Measurements from ENCODE around the gene RXRA. TPM values are rescaled to one million over a fixed set of nuclear protein-coding genes. Genes with fewer than 3 reads are reported as not detected.

The RXRA gene
- total and polyA plus RNA-seq, 12 donors: 5.5 to 114 (median 71.3) TPM

DNA sequence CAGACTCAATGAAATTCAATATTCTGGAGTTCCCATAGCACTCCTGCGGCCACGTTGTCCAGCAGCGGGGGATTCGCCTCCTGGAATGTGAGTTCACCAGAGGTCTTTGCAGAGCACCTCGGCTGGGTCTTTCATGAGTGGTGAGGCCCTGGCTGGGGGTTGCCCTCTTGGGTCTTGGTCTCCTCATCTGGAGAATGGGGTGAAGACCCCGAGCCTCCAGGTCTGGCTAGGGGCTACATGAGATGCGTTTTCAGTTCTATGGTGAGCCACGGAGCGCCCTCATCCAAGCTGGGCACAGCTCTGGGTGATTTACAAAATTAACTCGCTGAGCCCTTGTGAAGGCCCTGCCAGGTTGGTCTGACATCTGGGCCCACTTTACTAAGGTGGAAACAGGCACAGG is 37.5 kb upstream of the RXRA start:
- WGBS, 4 donors: 94 to 100% (median 95%) methylated on average over 5 to 10 of the region's 10 CpGs
- no peak for DNase-seq

DNA sequence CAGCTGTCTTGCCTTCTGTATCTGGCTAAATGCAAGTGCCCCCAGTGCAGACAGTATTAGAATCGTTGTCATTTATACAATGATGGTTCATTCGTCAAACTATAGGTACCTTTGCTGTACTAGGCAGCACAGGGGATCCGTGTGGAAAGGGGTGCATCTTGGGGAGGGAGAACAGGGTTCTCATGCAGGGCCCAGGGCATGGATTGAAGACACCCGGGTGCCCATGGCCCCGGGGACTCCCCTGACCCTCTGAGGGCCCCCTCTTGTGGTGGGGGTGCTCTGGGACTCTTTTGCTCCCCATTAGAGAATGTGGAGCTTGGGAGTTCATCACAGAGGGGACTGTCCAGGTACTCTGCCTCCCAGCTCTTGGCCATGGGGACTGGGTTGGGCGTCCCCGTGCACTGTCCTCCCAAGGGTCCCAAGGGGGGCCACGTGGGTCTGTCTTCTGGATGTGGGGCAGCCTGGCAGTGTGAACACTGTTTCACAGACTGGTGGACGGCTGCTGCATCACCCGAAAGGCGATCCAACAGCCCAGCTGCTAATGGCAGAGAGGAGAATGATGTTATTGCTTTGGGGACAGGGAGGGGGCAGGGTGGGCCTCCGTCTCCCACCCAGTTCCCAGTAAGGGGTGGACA is 36.9 kb upstream of the RXRA start:
- intact Hi-C loops (cut with DNase I): no loop called here
- Histone ChIP-seq H3K4me1 (replicated peaks in 1 of 2) (no peaks in the 10 kb centered on the region), H3K36me3 (replicated peaks in 1 of 2) (no peaks in the 10 kb centered on the region), H3K27me3 (no peaks in the 10 kb centered on the region), H3K27ac (no peak overlapping the region), H3K4me3 (no peak overlapping the region), H3K9me3 (replicated peaks in 1 of 3) (no peaks in the 10 kb centered on the region)
- DNase-seq: no peak
- TF ChIP-seq, protein P1, sequence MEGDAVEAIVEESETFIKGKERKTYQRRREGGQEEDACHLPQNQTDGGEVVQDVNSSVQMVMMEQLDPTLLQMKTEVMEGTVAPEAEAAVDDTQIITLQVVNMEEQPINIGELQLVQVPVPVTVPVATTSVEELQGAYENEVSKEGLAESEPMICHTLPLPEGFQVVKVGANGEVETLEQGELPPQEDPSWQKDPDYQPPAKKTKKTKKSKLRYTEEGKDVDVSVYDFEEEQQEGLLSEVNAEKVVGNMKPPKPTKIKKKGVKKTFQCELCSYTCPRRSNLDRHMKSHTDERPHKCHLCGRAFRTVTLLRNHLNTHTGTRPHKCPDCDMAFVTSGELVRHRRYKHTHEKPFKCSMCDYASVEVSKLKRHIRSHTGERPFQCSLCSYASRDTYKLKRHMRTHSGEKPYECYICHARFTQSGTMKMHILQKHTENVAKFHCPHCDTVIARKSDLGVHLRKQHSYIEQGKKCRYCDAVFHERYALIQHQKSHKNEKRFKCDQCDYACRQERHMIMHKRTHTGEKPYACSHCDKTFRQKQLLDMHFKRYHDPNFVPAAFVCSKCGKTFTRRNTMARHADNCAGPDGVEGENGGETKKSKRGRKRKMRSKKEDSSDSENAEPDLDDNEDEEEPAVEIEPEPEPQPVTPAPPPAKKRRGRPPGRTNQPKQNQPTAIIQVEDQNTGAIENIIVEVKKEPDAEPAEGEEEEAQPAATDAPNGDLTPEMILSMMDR (IDR thresholded peaks at IDR 0.05): no peak
- TF ChIP-seq POLR2A (IDR thresholded peaks at IDR 0.05): no peak
- WGBS, 4 donors: 80 to 84% (median 81%) methylated on average over 7 to 12 of the region's 12 CpGs

More for the DNA sequence above, 37.5 kb upstream of the RXRA start:
- intact Hi-C loops (cut with DNase I): no loop called here
- no peak for TF ChIP-seq POLR2A (IDR thresholded peaks at IDR 0.05)
- TF ChIP-seq, protein P1 (IDR thresholded peaks at IDR 0.05): no peak
- Histone ChIP-seq H3K36me3 (replicated peaks in 1 of 2) (no peaks in the 10 kb centered on the region), H3K4me3 (no peak overlapping the region), H3K4me1 (replicated peaks in 1 of 2) (no peaks in the 10 kb centered on the region), H3K27ac (no peak overlapping the region), H3K9me3 (replicated peaks in 1 of 3) (no peaks in the 10 kb centered on the region), H3K27me3 (no peaks in the 10 kb centered on the region)

DNA sequence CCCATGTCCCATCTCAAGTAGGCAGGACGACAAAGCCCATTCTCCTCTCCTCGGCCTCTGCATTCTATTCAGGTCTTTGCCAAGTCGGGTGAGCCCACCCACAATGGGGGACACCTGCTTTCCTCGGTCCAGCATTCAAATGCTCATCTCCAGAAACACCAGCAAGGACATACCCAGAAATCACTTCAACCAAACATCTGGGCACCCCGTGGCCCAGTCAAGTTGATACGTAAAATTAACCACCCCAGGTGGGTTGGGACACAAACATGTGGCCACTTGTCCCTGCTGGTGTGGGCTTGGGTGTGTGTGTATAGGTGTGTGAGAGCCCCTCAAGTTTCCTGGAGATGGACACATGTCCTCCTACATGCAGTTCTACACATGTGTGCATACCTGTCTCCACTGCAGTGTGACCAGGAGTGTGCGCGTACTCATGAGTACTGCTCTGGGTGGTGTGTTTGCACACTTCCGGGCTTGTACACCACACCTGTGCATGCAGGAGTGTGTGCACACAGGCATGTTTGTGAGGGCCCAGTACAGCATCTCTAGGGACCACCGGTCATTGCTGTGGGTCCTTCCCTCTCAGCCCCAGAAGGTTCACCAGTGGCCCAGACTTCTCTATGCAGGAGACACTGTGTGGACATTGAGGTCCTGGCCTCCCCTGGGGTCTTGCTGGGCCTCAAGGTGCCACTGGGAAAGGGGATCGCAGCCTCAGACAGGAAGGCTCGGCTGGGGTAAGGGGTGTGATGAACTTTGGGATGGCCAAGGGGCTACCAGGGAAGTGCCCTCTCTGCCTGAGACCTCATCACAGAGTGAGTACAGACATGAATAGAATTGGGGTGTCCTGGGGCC is 35.4 kb upstream of the RXRA start:
- no peaks in the 10 kb centered on the region for H3K4me1 ChIP-seq (replicated peaks in 1 of 2)
- H3K9me3 ChIP-seq (replicated peaks in 1 of 3): no peaks in the 10 kb centered on the region
- H3K27ac ChIP-seq: no peak overlapping the region
- no peak overlapping the region for H3K4me3 ChIP-seq
- no peaks in the 10 kb centered on the region for H3K27me3 ChIP-seq
- DNase-seq: no peak
- H3K36me3 ChIP-seq (replicated peaks in 1 of 2): no peaks in the 10 kb centered on the region
- whole genome bisulfite sequencing, 4 donors: 96 to 98% (median 97%) methylated on average over 6 to 12 of the region's 12 CpGs
- intact Hi-C loops (cut with DNase I): no loop called here
- TF ChIP-seq, protein P1 (IDR thresholded peaks at IDR 0.05): no peak
- no peak for TF ChIP-seq POLR2A (IDR thresholded peaks at IDR 0.05)

DNA sequence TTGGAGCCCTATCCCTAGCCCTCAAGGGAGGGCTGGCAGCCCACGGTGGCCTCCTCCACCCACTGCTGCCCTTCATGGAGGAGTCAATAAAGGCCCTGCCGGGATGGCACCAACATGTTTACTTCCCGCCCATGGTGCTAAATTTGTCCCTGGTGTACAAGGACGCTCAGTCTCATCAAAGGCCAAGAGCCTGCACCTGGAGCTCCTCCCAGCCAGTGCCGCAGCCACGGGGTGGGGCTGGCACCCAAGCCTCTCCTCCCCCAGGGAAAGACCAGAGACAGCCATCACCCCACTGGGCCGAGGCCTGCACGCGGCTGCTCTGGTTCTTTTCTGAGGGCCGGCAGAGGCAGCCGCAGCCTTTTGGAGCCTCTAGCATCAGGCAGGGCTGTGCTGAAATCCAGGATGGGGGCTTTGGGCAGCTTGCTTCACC is 34.8 kb upstream of the RXRA start:
- Histone ChIP-seq H3K36me3 (replicated peaks in 1 of 2) (no peaks in the 10 kb centered on the region), H3K4me1 (replicated peaks in 1 of 2) (no peaks in the 10 kb centered on the region), H3K4me3 (no peak overlapping the region), H3K27ac (no peak overlapping the region), H3K9me3 (replicated peaks in 1 of 3) (no peaks in the 10 kb centered on the region), H3K27me3 (no peaks in the 10 kb centered on the region)
- no peak for DNase-seq
- no peak for TF ChIP-seq POLR2A (IDR thresholded peaks at IDR 0.05)
- TF ChIP-seq, protein P1 (IDR thresholded peaks at IDR 0.05): no peak
- intact Hi-C loops (cut with DNase I): no loop called here
- WGBS, 4 donors: 81 to 100% (median 85%) methylated on average over 2 to 11 of the region's 11 CpGs

Measured in adrenal gland (tissue), 12 donors.